BLaER1 (cell line): ENCODE results near the gene RCE1.
A peak's percentile ranks its signal among the peaks of the same experiment; 100 is the strongest.

Experiments used
- H3K27ac ChIP-seq: shearing (Covaris generic); formaldehyde crosslinking; 2 replicates; pipeline ENCODE4 v1.8.1; 2022
- H3K27me3 ChIP-seq: shearing (Covaris generic); formaldehyde crosslinking; 2 replicates; pipeline ENCODE4 v1.8.1; 2022
- H3K36me3 ChIP-seq: shearing (Covaris generic); formaldehyde crosslinking; 2 replicates; pipeline ENCODE4 v1.8.1; 2022
- H3K4me1 ChIP-seq: shearing (Covaris generic); formaldehyde crosslinking; 2 replicates; pipeline ENCODE4 v1.8.1; 2022
- H3K4me2 ChIP-seq: shearing (Covaris generic); formaldehyde crosslinking; 2 replicates; pipeline ENCODE4 v1.8.1; 2022
- H3K4me3 ChIP-seq: shearing (Covaris generic); formaldehyde crosslinking; 2 replicates; pipeline ENCODE4 v1.8.1; 2022
- H3K9ac ChIP-seq: shearing (Covaris generic); formaldehyde crosslinking; 2 replicates; pipeline ENCODE4 v1.8.1; 2022
- H3K9me3 ChIP-seq: shearing (Covaris generic); formaldehyde crosslinking; 2 replicates; pipeline ENCODE4 v1.8.1; 2022
- H4K20me1 ChIP-seq: shearing (Covaris generic); formaldehyde crosslinking; 2 replicates; pipeline ENCODE4 v1.8.1; 2022
- Cebpa-rat ChIP-seq: shearing (Covaris generic); IDR thresholded peaks from 2 replicates; pipeline ENCODE4 v1.8.1; 2022

The RCE1 gene

GRCh38 chr11:66850588-66851238 lies 7.5 kb downstream of the RCE1 start:
- TF ChIP-seq Cebpa-rat = no peak
- Histone ChIP-seq H4K20me1 (no peaks in the 10 kb centered on the region), H3K27ac (peak overlapping the region; percentile 96), H3K4me1 (peaks cover 48% of the 10 kb centered on the region), H3K4me2 (peak overlapping the region; percentile 81), H3K9me3 (no peaks in the 10 kb centered on the region), H3K36me3 (peaks cover 45% of the 10 kb centered on the region), H3K4me3 (no peak overlapping the region), H3K9ac (no peak overlapping the region), H3K27me3 (no peaks in the 10 kb centered on the region)

- no peak for TF ChIP-seq Cebpa-rat
- H4K20me1 ChIP-seq = no peaks in the 10 kb centered on the region
- no peak overlapping the region for H3K9ac ChIP-seq
- H3K27ac ChIP-seq = peak overlapping the region; percentile 96
- no peak overlapping the region for H3K4me3 ChIP-seq
- H3K27me3 ChIP-seq = no peaks in the 10 kb centered on the region
- H3K4me1 ChIP-seq = peaks cover 50% of the 10 kb centered on the region
- H3K36me3 ChIP-seq = peaks cover 40% of the 10 kb centered on the region
- no peaks in the 10 kb centered on the region for H3K9me3 ChIP-seq
- peak overlapping the region; percentile 81 for H3K4me2 ChIP-seq
Observed at GRCh38 chr11:66851239-66851596, 8.0 kb downstream of the RCE1 start.

GRCh38 chr11:66851698-66852465 lies 8.6 kb downstream of the RCE1 start:
- peak overlapping the region; percentile 81 for H3K4me2 ChIP-seq
- H3K36me3 ChIP-seq = peaks cover 34% of the 10 kb centered on the region
- H3K27ac ChIP-seq = peak overlapping the region; percentile 96
- no peak overlapping the region for H3K4me3 ChIP-seq
- no peak for TF ChIP-seq Cebpa-rat
- peaks cover 50% of the 10 kb centered on the region for H3K4me1 ChIP-seq
- H3K9me3 ChIP-seq = no peaks in the 10 kb centered on the region
- peak overlapping the region; percentile 64; the same call in 1 of the 2 replicates for H3K9ac ChIP-seq
- no peaks in the 10 kb centered on the region for H4K20me1 ChIP-seq
- no peaks in the 10 kb centered on the region for H3K27me3 ChIP-seq

- H3K9ac ChIP-seq = peak overlapping the region; percentile 64; the same call in 1 of the 2 replicates
- H3K27me3 ChIP-seq = no peaks in the 10 kb centered on the region
- no peaks in the 10 kb centered on the region for H3K9me3 ChIP-seq
- H3K4me2 ChIP-seq = peak overlapping the region; percentile 81
- H3K27ac ChIP-seq = peak overlapping the region; percentile 96
- no peak overlapping the region for H3K4me3 ChIP-seq
- H3K36me3 ChIP-seq = peaks cover 27% of the 10 kb centered on the region
- H3K4me1 ChIP-seq = peaks cover 53% of the 10 kb centered on the region
- H4K20me1 ChIP-seq = peaks cover 2% of the 10 kb centered on the region
- no peak for TF ChIP-seq Cebpa-rat
Observed at GRCh38 chr11:66852466-66853241, 9.4 kb downstream of the RCE1 start.

DNA sequence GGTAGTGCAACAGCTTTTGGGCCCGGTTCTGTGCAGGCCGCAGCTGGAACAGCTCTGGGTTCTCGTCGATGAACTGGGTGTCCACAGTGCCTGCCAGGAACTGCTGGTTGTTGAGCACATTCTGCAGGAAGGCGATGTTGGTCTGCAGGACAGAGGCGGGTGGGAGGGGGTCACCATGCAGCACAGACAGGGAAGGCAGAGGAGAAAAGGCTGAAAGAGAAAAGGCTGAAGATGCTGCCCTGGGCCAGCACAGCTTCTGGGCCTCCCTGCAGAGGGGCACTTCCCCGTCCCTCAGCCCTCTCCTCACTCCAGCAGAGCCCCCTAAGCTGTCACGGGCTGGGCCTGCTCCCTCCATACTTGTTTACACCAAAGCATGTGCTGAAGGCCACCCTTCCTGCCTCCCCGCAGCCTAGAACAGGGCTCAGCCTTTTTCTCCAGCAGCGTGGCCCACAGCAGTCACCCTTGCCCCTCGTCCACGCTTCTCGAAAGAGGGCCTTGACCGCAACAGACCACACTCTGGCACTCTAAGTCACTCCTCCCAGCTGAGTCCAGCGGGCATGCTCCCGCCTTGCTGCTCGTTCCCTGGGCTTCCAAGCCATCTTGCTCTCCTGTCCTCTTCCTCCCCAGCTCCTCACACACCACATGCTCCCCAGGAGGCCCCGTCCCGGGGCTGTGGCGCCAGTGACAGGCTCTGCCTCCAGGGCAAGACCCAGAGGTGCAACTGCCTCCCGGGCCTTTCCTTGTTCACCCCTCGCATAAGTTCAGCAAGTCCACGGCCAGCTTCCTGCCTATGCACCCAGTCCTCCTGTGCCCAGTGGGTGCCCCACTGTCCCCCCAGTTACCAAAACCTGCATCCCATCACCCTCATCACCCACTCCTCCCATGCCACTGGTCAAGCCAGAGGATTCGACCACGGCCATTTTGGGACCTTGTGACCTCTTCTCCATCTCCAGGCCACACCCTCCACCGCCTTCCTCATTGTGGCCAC lies 10.3 kb downstream of the RCE1 start:
- Histone ChIP-seq H3K4me3 (no peak overlapping the region), H3K4me2 (peak overlapping the region; percentile 95; the same call in 1 of the 2 replicates), H4K20me1 (peaks cover 11% of the 10 kb centered on the region), H3K4me1 (peaks cover 62% of the 10 kb centered on the region), H3K27ac (peak overlapping the region; percentile 96; the same call in 1 of the 2 replicates), H3K36me3 (peaks cover 25% of the 10 kb centered on the region), H3K9ac (no peak overlapping the region), H3K9me3 (no peaks in the 10 kb centered on the region), H3K27me3 (no peaks in the 10 kb centered on the region)
- TF ChIP-seq Cebpa-rat = no peak

GRCh38 chr11:66854231-66854661 lies 11.0 kb downstream of the RCE1 start:
- no peak overlapping the region for H3K4me3 ChIP-seq

GRCh38 chr11:66854729-66855211 lies 11.5 kb downstream of the RCE1 start:
- H3K4me2 ChIP-seq = peak overlapping the region; percentile 95
- H4K20me1 ChIP-seq = peaks cover 23% of the 10 kb centered on the region
- H3K9me3 ChIP-seq = no peaks in the 10 kb centered on the region
- H3K36me3 ChIP-seq = peaks cover 25% of the 10 kb centered on the region
- H3K9ac ChIP-seq = 0 out of 2 replicates have a peak overlapping the region, but pooled peaks have one; percentile 13
- no peaks in the 10 kb centered on the region for H3K27me3 ChIP-seq
- peak overlapping the region; percentile 96 for H3K27ac ChIP-seq
- peaks cover 75% of the 10 kb centered on the region for H3K4me1 ChIP-seq
- TF ChIP-seq Cebpa-rat = no peak
- no peak overlapping the region for H3K4me3 ChIP-seq

More at GRCh38 chr11:66854231-66854661, 11.0 kb downstream of the RCE1 start:
- Histone ChIP-seq H3K27ac (peak overlapping the region; percentile 96), H3K4me2 (peak overlapping the region; percentile 95), H3K27me3 (no peaks in the 10 kb centered on the region), H3K9ac (no peak overlapping the region; the same call in 1 of the 2 replicates), H3K36me3 (peaks cover 25% of the 10 kb centered on the region), H3K4me1 (peaks cover 69% of the 10 kb centered on the region), H3K9me3 (no peaks in the 10 kb centered on the region), H4K20me1 (peaks cover 18% of the 10 kb centered on the region)
- TF ChIP-seq Cebpa-rat = no peak

- Histone ChIP-seq H3K4me3 (peak overlapping the region; percentile 92), H3K4me2 (peak overlapping the region; percentile 95), H3K9ac (peak overlapping the region; percentile 95), H3K4me1 (peaks cover 83% of the 10 kb centered on the region), H3K9me3 (no peaks in the 10 kb centered on the region), H3K27ac (peak overlapping the region; percentile 96), H3K36me3 (peaks cover 30% of the 10 kb centered on the region), H4K20me1 (peaks cover 34% of the 10 kb centered on the region), H3K27me3 (no peaks in the 10 kb centered on the region)
- peak; percentile 44; the same call in 1 of the 2 replicates for TF ChIP-seq Cebpa-rat
Observed at GRCh38 chr11:66855574-66856495, 12.6 kb downstream of the RCE1 start.
